ENCODE data around the gene ACTBL2.

The ACTBL2 gene

GRCh38 chr5:57450991-57451876, 31.4 kb downstream of the ACTBL2 start:
- no peak for TF ChIP-seq POLR2A (IDR thresholded peaks at IDR 0.05; ENCODE audit: low read depth, low read length)
- no peak for TF ChIP-seq PAX5 (IDR thresholded peaks at IDR 0.05; ENCODE audit: insufficient read depth, low read length, severe bottlenecking)
- TF ChIP-seq POLR2AphosphoS5 (IDR thresholded peaks at IDR 0.05; ENCODE audit: low read depth, low read length), result no peak
- no peak for TF ChIP-seq POU2F2 (IDR thresholded peaks at IDR 0.05; ENCODE audit: low read depth, low read length)
- no peak for TF ChIP-seq SPI1 (IDR thresholded peaks at IDR 0.05; ENCODE audit: low read depth, low read length)
- TF ChIP-seq TAF1 (IDR thresholded peaks at IDR 0.05; ENCODE audit: low read depth, low read length), result no peak
- no peak for DNase-seq (ENCODE audit: insufficient read length, low spot score)
- no peak for FAIRE-seq

GRCh38 chr5:57448751-57449150, 33.9 kb downstream of the ACTBL2 start:
- no peak for FAIRE-seq
- DNase-seq (ENCODE audit: insufficient read length, low spot score), result no peak
- TF ChIP-seq TAF1 (IDR thresholded peaks at IDR 0.05; ENCODE audit: low read depth, low read length) (no peak), POLR2A (IDR thresholded peaks at IDR 0.05; ENCODE audit: low read depth, low read length) (no peak), PAX5 (IDR thresholded peaks at IDR 0.05; ENCODE audit: insufficient read depth, low read length, severe bottlenecking) (no peak), SPI1 (IDR thresholded peaks at IDR 0.05; ENCODE audit: low read depth, low read length) (no peak), POLR2AphosphoS5 (IDR thresholded peaks at IDR 0.05; ENCODE audit: low read depth, low read length) (no peak), POU2F2 (IDR thresholded peaks at IDR 0.05; ENCODE audit: low read depth, low read length) (no peak)

- TF ChIP-seq POU2F2 (IDR thresholded peaks at IDR 0.05; ENCODE audit: low read depth, low read length), result no peak
- no peak for TF ChIP-seq SPI1 (IDR thresholded peaks at IDR 0.05; ENCODE audit: low read depth, low read length)
- DNase-seq (ENCODE audit: insufficient read length, low spot score) (no peak), FAIRE-seq (no peak)
These were observed 34.3 kb downstream of the ACTBL2 start for GRCh38 chr5:57448287-57448686.

GRCh38 chr5:57447658-57448057, 35.0 kb downstream of the ACTBL2 start:
- DNase-seq (ENCODE audit: insufficient read length, low spot score), result no peak
- FAIRE-seq, result no peak
- no peak for TF ChIP-seq POLR2A (IDR thresholded peaks at IDR 0.05; ENCODE audit: low read depth, low read length)
- TF ChIP-seq TAF1 (IDR thresholded peaks at IDR 0.05; ENCODE audit: low read depth, low read length), result no peak
- TF ChIP-seq POU2F2 (IDR thresholded peaks at IDR 0.05; ENCODE audit: low read depth, low read length), result no peak

- no peak for TF ChIP-seq TAF1 (IDR thresholded peaks at IDR 0.05; ENCODE audit: low read depth, low read length)
- no peak for TF ChIP-seq POLR2AphosphoS5 (IDR thresholded peaks at IDR 0.05; ENCODE audit: low read depth, low read length)
- TF ChIP-seq PAX5 (IDR thresholded peaks at IDR 0.05; ENCODE audit: insufficient read depth, low read length, severe bottlenecking), result no peak
- TF ChIP-seq POU2F2 (IDR thresholded peaks at IDR 0.05; ENCODE audit: low read depth, low read length), result no peak
- TF ChIP-seq SPI1 (IDR thresholded peaks at IDR 0.05; ENCODE audit: low read depth, low read length), result no peak
- no peak for TF ChIP-seq POLR2A (IDR thresholded peaks at IDR 0.05; ENCODE audit: low read depth, low read length)
- DNase-seq (ENCODE audit: insufficient read length, low spot score) (no peak), FAIRE-seq (no peak)
These were observed 35.6 kb downstream of the ACTBL2 start for GRCh38 chr5:57446966-57447365.

GRCh38 chr5:57445705-57446037, 36.9 kb downstream of the ACTBL2 start:
- FAIRE-seq (no peak), DNase-seq (ENCODE audit: insufficient read length, low spot score) (no peak)
- no peak for TF ChIP-seq SPI1 (IDR thresholded peaks at IDR 0.05; ENCODE audit: low read depth, low read length)
- TF ChIP-seq TAF1 (IDR thresholded peaks at IDR 0.05; ENCODE audit: low read depth, low read length), result no peak
- no peak for TF ChIP-seq POU2F2 (IDR thresholded peaks at IDR 0.05; ENCODE audit: low read depth, low read length)
- TF ChIP-seq POLR2AphosphoS5 (IDR thresholded peaks at IDR 0.05; ENCODE audit: low read depth, low read length), result no peak
- TF ChIP-seq POLR2A (IDR thresholded peaks at IDR 0.05; ENCODE audit: low read depth, low read length), result no peak
- no peak for TF ChIP-seq PAX5 (IDR thresholded peaks at IDR 0.05; ENCODE audit: insufficient read depth, low read length, severe bottlenecking)

- TF ChIP-seq SPI1 (IDR thresholded peaks at IDR 0.05; ENCODE audit: low read depth, low read length), result no peak
- TF ChIP-seq POLR2A (IDR thresholded peaks at IDR 0.05; ENCODE audit: low read depth, low read length), result no peak
- no peak for TF ChIP-seq PAX5 (IDR thresholded peaks at IDR 0.05; ENCODE audit: insufficient read depth, low read length, severe bottlenecking)
- TF ChIP-seq POU2F2 (IDR thresholded peaks at IDR 0.05; ENCODE audit: low read depth, low read length), result no peak
- TF ChIP-seq TAF1 (IDR thresholded peaks at IDR 0.05; ENCODE audit: low read depth, low read length), result no peak
- TF ChIP-seq POLR2AphosphoS5 (IDR thresholded peaks at IDR 0.05; ENCODE audit: low read depth, low read length), result no peak
- FAIRE-seq (no peak), DNase-seq (ENCODE audit: insufficient read length, low spot score) (no peak)
These were observed 37.5 kb downstream of the ACTBL2 start for GRCh38 chr5:57445006-57445704.

- no peak for TF ChIP-seq POLR2AphosphoS5 (IDR thresholded peaks at IDR 0.05; ENCODE audit: low read depth, low read length)
- FAIRE-seq (no peak), DNase-seq (ENCODE audit: insufficient read length, low spot score) (no peak)
These were observed 40.4 kb downstream of the ACTBL2 start for GRCh38 chr5:57442080-57442839.

GRCh38 chr5:57441557-57441956, 41.1 kb downstream of the ACTBL2 start:
- FAIRE-seq (no peak), DNase-seq (ENCODE audit: insufficient read length, low spot score) (no peak)
- TF ChIP-seq PAX5 (IDR thresholded peaks at IDR 0.05; ENCODE audit: insufficient read depth, low read length, severe bottlenecking) (no peak), POU2F2 (IDR thresholded peaks at IDR 0.05; ENCODE audit: low read depth, low read length) (no peak), POLR2A (IDR thresholded peaks at IDR 0.05; ENCODE audit: low read depth, low read length) (no peak), TAF1 (IDR thresholded peaks at IDR 0.05; ENCODE audit: low read depth, low read length) (no peak), SPI1 (IDR thresholded peaks at IDR 0.05; ENCODE audit: low read depth, low read length) (no peak), POLR2AphosphoS5 (IDR thresholded peaks at IDR 0.05; ENCODE audit: low read depth, low read length) (no peak)
